Adrenal gland (tissue), 5 donors: ENCODE measurements around the gene TMEM117.

Source experiments
- CTCF ChIP-seq, 6 experiments: fragments of 450-650 bp in 4 of 6; fragments of 200-600 bp in 2 of 6; sonication (generic) in 1 of 6; IDR thresholded peaks; 1 replicate in 5 of 6; 2 replicates in 1 of 6; pipeline versions ENCODE4 v1.5.1 to v1.8.0; 2016 to 2021; ENCODE audit warnings: antibody characterized with exemption in 6 of 6, mild to moderate bottlenecking in 2 of 6, moderate library complexity in 1 of 6
- POLR2A ChIP-seq, 2 donors: fragments of 450-650 bp; IDR thresholded peaks; one replicate each; pipeline ENCODE4 v1.6.1; 2017; ENCODE audit warnings: antibody characterized with exemption in 2 of 2, mild to moderate bottlenecking in 2 of 2, moderate library complexity in 1 of 2
- donor health status: DM: no; HTN: no; CAD: no.

GRCh38 chr12:43937947-43938346 is 102.1 kb downstream of the TMEM117 start:
- no peak for TF ChIP-seq POLR2A (IDR thresholded peaks at IDR 0.05)
- peak in 1 of 6 experiments; percentile 16 for TF ChIP-seq CTCF (IDR thresholded peaks at IDR 0.05)
